ENCODE measurements around the gene ACBD4.

Gene ACBD4

DNA sequence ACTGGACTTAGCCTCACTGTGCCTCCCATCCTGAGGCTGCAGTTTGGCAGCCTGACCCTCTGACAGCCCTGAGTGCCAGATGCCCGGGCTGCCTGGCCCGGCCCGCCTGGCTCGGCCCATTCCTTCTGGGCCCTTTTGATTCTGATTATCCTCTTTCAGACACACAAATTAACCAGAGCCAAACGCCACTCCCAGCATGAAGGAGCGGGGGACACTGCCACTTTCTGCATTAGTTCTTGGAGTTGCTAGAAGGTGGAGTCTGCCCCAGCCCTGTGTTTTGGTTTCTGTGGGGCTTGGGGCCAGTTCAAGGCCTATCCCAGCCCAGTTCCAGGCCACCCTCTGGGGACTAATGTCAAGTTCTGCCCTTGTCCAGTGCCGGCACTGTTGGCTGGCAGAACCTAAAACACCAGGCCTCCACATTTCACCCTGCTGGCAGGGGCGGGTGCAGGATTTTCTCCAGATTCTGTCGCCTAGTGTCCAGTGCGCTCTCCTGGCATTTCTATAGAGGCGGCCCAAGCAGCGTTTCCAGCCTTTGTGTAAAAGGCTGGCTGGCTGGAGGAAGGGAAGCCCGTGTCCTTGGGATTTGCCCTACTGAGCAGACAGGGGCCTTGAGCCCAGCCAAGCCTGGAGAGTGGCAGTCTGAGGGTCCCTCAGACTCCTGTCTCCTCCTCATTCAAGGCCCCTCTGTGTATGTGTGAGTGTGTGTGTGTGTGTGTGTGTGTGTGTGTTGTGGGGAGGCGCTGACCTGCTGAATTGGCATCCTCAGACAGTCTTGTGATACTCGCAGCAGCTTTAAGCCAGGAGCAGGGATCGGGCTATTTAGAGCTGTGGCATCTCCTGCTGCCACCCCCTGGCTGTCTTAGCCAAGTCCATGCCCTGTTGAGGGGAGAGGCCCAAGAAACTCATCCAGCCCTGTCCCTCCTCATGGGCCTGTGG is 24.5 kb upstream of the ACBD4 start:
- H3K27ac ChIP-seq = no peak overlapping the region

DNA sequence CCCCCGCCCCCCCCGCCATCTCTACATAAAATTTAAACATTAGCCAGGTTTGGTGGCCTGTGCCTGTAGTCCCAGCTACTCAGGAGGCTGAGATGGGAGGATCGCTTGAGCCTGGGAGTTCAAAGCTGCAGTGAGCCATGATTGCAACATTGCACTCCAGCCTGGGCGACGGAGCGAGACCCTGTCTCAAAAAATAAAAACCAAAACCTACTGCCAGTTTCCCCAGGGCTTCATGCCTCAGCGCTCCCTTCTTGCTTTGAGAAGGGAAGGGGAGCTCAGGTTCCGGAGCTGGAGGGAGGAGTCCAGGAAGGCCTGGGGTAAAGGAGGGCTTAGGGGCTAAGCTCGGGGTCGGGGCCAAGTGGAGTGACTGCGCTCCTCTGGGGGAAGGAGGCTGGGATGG is 23.6 kb upstream of the ACBD4 start:
- TF ChIP-seq, protein P1, sequence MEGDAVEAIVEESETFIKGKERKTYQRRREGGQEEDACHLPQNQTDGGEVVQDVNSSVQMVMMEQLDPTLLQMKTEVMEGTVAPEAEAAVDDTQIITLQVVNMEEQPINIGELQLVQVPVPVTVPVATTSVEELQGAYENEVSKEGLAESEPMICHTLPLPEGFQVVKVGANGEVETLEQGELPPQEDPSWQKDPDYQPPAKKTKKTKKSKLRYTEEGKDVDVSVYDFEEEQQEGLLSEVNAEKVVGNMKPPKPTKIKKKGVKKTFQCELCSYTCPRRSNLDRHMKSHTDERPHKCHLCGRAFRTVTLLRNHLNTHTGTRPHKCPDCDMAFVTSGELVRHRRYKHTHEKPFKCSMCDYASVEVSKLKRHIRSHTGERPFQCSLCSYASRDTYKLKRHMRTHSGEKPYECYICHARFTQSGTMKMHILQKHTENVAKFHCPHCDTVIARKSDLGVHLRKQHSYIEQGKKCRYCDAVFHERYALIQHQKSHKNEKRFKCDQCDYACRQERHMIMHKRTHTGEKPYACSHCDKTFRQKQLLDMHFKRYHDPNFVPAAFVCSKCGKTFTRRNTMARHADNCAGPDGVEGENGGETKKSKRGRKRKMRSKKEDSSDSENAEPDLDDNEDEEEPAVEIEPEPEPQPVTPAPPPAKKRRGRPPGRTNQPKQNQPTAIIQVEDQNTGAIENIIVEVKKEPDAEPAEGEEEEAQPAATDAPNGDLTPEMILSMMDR (conservative IDR thresholded peaks at IDR 0.05) = no peak
- no peak overlapping the region for H3K27ac ChIP-seq

More for the DNA sequence above, 24.5 kb upstream of the ACBD4 start:
- TF ChIP-seq, protein P1 (conservative IDR thresholded peaks at IDR 0.05) = no peak

DNA sequence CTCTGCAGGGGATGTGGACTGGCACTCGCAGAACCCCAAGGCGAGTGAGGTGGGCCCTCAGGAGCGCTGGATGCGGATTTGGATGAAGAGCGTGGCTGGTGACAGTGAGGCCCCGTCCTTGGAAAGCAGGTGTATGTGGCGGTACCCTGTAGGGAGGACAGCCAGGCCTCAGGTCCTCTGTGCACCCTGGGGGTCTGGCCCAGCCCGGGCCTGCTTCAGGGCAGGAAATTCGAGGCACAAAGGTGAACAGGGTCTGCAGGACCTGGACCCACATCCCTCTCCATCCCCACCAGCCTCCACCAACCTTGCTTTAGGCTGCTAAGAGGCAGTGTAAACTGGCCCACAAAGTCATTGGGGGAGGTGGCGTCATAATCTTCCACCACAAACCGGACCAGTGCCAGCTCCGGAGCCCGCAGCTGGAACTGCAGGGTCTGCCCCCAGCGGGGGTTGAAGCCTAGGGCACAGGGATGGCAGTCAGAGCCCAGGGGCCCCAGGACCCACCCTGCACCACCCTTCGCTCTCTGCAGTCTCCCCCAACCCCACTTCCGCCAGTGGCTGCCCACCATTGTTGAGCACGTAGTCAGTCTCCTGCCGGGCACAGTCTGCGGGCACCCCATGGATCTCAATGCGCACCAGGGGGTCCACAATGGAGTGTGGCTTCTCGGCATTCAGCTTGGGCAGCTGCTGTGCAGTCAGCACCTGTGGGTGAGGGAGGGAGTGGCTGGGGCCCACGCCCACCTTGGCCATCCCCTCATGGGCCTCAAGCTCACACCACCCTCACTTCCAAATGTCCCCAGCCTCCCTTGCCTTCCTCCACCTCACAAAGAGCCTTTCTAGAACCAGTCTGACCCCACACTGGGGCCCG is 22.7 kb upstream of the ACBD4 start:
- TF ChIP-seq, protein P1 (conservative IDR thresholded peaks at IDR 0.05) = no peak
- H3K27ac ChIP-seq = no peak overlapping the region

DNA sequence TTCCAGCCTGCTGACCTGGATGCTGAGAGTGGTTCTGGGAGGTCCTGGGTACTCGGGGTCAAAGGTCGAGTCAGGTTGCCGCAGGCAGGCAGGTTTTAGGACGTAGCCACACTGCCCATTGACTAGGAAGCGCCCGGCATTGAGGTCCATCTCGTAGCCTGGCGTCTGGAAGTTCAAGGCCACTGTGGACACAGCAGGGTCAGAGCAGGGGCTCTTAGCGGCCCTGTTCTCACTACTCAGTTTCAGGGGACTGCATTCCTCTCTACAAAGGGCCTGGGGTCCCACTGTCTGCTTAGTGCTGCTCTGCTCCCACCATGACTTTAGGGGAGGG is 22.1 kb upstream of the ACBD4 start:
- TF ChIP-seq, protein P1 (conservative IDR thresholded peaks at IDR 0.05) = no peak
- no peak overlapping the region for H3K27ac ChIP-seq

DNA sequence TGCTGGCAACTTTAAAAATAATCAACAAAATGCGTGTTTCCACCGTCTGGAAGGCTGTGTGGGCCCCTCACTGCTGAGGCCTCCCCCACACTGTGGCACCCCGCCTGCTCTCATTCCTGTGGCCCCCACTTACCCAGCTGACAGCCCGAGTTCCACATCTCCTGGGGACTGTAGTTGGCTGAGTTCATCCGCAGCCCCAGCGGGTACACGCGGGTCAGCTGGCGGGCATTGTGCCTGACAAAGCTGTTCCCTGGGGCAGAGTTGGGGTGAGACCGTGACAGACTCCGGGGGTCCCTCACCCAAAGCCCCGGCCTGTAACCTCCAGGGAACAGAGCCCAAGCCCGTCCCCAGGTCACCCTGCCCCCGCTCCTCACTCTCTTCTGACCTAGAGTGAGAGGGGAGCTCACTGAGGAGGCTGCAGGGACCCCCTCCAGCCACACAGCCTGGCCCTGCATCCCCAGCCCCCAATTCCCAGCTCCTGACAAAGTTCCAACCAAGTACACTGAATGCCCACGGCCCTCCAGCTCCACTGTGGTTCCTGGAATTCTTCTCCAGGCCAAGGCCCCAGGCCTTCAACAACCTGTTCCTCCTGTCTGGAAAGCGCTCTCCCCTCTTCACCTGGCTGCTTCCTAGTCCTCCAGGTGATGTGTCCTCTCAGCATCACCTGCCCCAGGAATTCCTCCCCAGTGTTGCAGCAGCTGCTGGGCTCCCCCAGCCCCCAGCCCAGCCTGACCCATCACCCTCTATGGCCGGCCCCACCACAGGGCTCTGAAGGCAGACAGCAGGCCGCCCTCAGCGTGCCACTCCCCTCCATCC is 21.2 kb upstream of the ACBD4 start:
- TF ChIP-seq, protein P1 (conservative IDR thresholded peaks at IDR 0.05) = no peak
- no peak overlapping the region for H3K27ac ChIP-seq

DNA sequence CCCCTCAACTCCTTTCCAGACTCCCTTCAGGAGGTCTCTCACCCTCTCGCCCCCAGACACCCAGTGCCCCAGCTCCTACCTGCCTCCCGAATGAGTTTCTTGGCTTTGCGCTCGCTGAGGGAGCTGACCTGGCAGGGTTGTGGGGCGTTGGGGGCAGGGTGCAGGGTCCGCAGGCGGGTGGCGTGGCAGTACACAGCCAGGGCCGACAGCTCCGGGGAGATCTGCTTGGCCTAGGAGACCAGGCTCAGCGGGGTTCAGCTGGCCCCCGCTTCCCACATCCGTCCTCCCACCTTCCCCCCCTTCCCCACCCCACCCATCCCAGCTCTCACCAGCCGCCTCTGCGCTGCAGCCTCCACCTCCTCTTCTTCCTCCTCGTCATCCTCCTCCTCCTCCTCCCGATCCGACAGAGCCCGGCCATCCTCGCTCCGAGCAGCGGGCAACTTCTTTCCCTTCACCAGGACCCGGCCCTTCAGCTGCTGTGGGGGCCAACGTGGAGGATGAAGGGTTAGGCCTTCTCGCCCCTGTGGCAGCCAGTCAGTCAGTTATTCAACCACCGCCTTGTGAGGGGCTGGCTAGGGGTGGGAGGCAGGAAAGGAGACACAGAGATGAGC is 20.4 kb upstream of the ACBD4 start:
- TF ChIP-seq, protein P1 (conservative IDR thresholded peaks at IDR 0.05) = no peak
- no peak overlapping the region for H3K27ac ChIP-seq

Data from VCaP (cell line).